ENCODE measurements around the gene OXGR1. TPM values are rescaled to one million over a fixed set of nuclear protein-coding genes. Genes with fewer than 3 reads are reported as not detected.
"Not testable (repeated sequence)": the region's sequence is repeated elsewhere in the genome, so short reads cannot be mapped to it uniquely, and the experiment has no call there.

The OXGR1 gene
- not detected in 2 replicates for total RNA-seq (2014; rRNA removed; shearing (Covaris generic))

DNA sequence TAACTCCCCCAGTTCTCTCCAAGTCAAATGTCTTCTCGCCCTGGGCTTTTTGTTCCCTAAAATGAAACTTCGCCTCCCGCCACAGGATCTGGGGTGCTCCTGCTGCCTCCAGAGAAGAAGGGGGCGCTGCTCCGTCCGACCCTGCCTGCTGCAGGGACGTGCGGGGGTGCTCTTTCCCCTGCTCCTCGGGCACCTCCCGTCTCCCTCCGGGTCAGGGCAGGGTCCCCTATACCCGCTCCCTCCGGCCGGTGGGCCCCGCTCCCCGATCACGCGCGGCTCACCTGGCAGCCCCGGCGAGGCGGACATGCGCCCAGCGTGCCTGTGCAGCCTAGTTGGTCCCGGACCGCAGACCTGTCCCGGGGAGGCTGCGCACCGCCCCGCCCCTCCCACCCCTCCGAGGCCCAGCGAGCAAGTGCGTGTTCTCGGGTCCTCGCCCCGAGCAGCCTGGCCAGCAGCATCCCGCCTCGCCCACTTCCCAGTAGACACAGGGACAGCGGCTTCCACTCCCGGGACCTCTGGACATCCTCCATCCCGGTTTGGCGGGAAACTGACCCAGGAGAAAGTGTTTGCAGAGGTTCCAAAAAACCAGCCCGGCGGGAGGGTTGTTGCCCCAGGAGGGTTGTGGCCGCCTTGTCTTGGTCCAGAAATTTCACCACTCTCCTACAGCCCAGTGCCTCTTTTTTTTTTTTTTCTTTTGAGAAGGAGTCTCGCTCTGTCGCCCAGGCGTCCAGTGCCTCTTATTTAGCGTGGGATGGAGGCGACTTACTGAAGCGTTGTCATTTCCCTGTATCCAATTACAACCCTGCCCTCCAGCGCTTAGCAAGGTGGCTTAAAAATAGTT lies at the start of gene OXGR1:
Gene OXGR1, minus strand, starts transcription at position 460 of the 841 bp plus-strand sequence. CDS start 6,717 bp downstream, outside the sequence.
- no peak for DNase-seq (ENCODE audit: low spot score)

DNA sequence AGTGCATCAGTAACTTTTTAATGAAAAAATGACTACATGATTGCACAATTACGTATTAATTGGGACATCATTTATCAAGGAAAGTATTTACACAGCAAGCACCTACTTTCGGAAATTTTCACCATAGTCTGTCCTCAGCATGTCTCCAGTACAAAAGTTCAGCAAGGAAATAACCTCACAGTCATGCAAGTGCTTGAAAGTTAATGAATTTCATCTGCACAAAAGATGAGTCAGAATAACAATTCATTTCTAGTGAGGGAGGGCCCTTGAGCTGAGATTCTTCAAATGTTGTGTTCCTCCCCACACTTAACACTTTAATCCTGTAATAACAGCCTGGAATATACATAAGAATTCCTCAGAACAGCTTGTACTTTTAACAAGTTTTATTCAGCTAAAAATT lies 49.0 kb upstream of the OXGR1 start:
- DNase-seq (ENCODE audit: low spot score), result no peak

GRCh38 chr13:97030705-97031452 lies 36.6 kb upstream of the OXGR1 start:
- DNase-seq (ENCODE audit: low spot score), result peak; percentile 79

GRCh38 chr13:97028441-97029299 lies 34.4 kb upstream of the OXGR1 start:
- peak; percentile 90 for DNase-seq (ENCODE audit: low spot score)

- DNase-seq (ENCODE audit: low spot score), result no peak
Observed at GRCh38 chr13:97027162-97027554, 32.9 kb upstream of the OXGR1 start.

DNA sequence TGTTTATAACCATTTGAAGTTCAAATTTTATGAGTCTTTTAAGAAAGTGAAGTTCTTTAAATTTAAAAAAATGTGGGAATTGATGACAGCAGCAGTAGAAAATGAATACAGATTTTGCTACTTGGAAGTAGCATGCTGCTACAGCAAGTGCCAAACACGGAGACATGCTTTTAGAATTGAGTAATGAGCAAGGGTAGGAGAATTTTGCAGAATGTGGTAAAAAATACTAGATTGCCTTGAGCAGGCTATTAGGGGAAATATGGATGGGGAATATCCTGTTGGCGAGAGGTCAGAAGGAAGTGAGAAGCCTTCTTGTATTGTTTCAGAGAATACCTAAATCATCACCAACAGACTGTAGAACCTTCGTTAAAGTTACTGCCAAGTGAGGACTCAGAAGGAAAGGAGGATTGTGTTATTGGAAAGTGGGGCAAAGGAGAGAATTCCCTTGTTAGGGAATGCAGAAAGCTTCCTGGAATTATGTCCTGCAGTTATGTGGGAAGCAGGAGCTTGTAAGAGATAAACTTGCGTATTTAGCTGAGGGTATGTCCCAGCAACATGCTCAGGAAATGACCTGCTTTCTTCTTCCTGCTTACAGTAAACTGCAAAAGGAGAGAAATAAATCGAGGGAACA lies 32.4 kb upstream of the OXGR1 start:
- no peak for DNase-seq (ENCODE audit: low spot score)

DNA sequence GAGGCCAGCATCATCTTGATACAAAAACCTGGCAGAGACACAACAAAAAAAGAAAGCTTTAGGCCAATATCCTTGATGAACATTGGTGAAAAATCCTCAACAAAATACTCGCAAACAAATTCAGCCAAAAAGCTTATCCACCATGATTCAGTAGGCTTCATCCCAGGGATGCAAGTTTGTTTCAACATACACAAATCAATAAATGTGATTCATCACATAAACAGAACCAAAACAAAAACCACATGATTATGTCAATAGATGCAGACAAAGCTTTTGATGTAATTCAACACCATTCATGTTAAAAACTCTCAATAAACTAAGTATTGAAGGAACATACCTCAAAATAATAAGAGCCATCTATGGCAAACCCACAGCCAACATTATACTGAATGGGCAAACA lies 29.5 kb upstream of the OXGR1 start:
- not testable (repeated sequence) for DNase-seq (ENCODE audit: low spot score)

DNA sequence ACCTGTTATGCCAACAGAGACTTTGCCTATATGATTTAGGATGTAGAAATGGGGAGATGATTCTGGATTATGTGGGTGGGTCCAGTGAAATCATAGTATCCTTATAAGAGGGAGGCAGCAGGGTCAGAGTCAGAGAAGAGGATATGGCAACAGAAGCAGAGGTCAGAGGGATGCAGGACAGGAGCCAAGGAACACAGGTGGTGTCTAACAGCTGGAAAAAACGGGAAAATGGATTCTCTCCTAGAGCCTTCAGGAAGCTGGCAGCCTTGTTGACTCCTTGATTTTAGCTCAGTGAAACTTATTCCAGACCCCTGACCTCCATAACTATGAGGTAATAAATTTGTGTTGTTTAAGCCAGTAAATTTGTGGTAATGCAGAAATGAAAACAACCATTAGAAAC lies 28.8 kb upstream of the OXGR1 start:
- DNase-seq (ENCODE audit: low spot score), result no peak

DNA sequence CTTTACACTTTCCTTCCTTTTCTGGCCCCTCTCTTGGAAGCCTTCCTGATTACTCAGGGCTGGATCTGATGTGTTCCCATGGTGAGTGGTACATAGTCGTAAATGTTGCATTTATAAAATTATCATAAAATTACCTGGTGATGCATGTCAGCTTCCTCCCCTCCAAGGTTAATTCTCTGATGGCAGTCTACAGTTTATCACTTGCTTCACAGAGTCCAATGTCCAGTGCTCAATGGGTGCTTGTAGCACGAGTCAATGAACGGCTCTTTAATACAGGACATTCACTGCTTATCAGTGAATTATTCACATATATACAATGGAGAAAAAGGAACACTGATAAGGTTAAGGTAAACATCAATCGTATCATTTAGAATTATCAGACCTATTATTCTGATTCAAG lies 27.0 kb upstream of the OXGR1 start:
- DNase-seq (ENCODE audit: low spot score), result no peak

- no peak for DNase-seq (ENCODE audit: low spot score)
Observed at GRCh38 chr13:97020689-97021240, 26.5 kb upstream of the OXGR1 start.

DNA sequence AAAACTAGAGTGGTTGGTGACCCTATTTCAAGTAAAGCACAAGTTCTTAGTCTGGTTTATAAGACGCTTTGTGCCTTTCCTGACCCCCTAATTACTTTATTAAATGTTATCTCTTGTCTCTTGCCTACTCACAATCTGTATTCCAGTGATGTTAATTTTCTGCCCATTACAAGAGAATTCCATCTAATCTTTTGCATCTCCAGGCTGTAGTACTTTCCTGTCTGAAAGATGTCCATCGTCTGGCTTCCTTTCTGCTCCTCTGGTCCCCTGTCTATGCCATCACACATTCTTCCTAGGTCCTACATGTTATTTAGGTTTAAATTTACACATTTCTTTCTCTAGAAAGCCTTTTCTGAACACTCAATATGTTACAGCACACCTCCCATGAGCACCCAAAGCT lies 25.9 kb upstream of the OXGR1 start:
- DNase-seq (ENCODE audit: low spot score), result no peak

GRCh38 chr13:97019236-97019635 lies 25.0 kb upstream of the OXGR1 start:
- no peak for DNase-seq (ENCODE audit: low spot score)

DNA sequence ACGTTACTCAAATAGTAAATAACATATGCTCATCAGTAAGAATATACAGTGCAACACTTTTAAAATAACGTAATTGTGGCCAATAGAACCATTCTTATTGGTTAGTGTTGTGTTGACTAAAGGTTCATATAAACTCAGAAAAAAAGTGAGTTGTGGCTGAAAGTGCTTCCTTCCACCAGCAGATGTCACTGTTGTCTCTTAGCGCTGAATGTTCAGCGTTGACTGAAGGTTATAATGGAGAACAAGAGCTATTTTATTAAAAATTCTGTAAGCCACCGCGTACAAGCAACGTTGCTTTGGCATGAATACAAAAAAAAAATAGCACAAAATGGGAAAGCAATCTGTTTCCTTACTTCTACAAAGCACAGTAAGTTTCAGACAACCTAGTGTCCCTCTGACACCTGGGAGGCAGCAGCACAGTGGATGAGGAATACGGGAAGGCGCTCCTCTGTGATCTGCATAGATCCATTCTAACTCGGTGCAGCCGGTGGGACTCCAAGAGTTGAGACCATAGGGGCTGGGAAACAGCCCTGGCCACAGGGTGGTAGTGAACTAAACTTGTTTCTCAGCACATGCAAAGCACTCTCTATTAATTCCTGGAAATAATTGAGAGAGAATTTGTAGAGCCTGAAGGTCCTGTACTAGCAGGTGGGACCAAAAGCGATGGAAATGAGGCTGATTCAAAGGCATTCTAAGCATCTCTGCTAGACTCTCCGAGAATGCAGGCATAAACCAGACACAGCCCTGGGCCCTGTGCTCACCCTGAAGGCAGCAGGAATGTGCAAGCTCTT lies 23.9 kb upstream of the OXGR1 start:
- peak; percentile 92 for DNase-seq (ENCODE audit: low spot score)

DNA sequence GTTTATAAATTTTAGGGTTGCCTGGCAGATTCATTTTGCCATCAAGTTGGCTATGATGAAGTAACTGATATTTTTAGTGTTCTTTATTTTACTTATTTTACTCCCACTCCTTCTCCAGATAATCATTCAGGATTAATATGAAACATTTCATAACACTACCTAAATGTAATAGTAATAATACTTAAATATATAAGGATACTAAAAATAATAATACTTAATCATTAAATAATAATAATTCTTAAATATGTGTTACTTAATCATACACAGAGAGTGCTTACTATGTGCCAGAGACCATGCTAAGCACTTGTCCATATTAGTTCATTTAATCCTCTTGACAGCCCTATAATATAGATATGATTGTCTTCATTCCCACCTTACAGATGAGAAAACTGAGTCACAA lies 23.0 kb upstream of the OXGR1 start:
- no peak for DNase-seq (ENCODE audit: low spot score)

GRCh38 chr13:97015661-97016350 lies 21.5 kb upstream of the OXGR1 start:
- DNase-seq (ENCODE audit: low spot score), result no peak

- no peak for DNase-seq (ENCODE audit: low spot score)
Observed at GRCh38 chr13:97012251-97013048, 18.2 kb upstream of the OXGR1 start.

DNA sequence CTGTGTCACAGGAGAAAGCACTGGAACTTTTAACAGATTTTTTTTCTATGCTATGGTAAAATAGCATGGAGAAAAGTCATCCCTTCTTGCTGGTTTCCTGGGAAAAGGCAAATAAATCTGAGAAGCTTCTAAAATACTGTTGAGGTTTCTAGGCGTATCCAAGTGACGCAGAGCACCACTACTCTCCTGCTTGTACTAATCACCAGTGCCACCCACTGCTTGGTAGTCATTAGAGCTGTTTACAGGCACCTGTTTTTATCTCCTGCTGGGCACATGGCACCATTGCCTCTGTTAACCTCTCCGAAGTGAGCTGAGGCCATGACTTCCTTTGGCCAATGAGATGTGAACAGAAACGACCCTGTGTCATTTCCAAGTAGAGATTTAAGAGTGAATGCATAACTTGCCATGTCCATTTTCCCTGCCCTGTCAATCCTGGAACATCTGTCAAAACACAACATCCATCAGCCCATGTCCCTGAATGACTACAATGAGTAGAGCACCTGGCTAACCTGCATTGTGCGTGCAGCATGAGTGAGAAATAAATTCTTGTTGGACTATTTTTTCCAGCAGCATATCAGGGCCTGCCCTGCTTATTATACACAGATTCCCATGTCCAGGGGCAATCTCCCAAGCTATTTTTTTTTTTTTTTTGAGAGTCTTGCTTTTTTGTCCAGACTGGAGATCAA lies 17.3 kb upstream of the OXGR1 start:
- no peak for DNase-seq (ENCODE audit: low spot score)

GRCh38 chr13:97008643-97009042 lies 14.4 kb upstream of the OXGR1 start:
- no peak for DNase-seq (ENCODE audit: low spot score)
